ENCODE data around the gene ABHD17A.
A peak's percentile ranks its signal among the peaks of the same experiment; 100 is the strongest.
"Not testable (repeated sequence)": the region's sequence is repeated elsewhere in the genome, so short reads cannot be mapped to it uniquely, and the experiment has no call there.

The ABHD17A gene

GRCh38 chr19:1875646-1876495 lies 9.4 kb downstream of the ABHD17A start:
- peaks cover 18% of the 10 kb centered on the region for H3K4me1 Mint-ChIP-seq
- DNase-seq, result peak; percentile 86
- H3K4me3 Mint-ChIP-seq, result peak overlapping the region; percentile 96
- H3K9me3 Mint-ChIP-seq, result no peaks in the 10 kb centered on the region
- no peaks in the 10 kb centered on the region for H3K27me3 Mint-ChIP-seq (ENCODE audit: low read depth, poor library complexity)
- H3K27ac Mint-ChIP-seq, result peak overlapping the region; percentile 92
- no peak for TF ChIP-seq CTCF (IDR thresholded peaks at IDR 0.05)
- peaks cover 1% of the 10 kb centered on the region for H3K36me3 Mint-ChIP-seq (ENCODE audit: low read depth)

GRCh38 chr19:1875265-1875645 lies 10.0 kb downstream of the ABHD17A start:
- not testable (repeated sequence) for H3K27me3 Mint-ChIP-seq (ENCODE audit: low read depth, poor library complexity); DNase-seq; H3K9me3 Mint-ChIP-seq; H3K36me3 Mint-ChIP-seq (ENCODE audit: low read depth)
- H3K4me3 Mint-ChIP-seq, result peak overlapping the region; percentile 96
- peaks cover 18% of the 10 kb centered on the region for H3K4me1 Mint-ChIP-seq
- peak overlapping the region; percentile 92 for H3K27ac Mint-ChIP-seq

- TF ChIP-seq CTCF (IDR thresholded peaks at IDR 0.05), result no peak
- Mint-ChIP-seq H3K9me3 (no peaks in the 10 kb centered on the region), H3K27ac (no peak overlapping the region), H3K4me1 (peaks cover 18% of the 10 kb centered on the region), H3K36me3 (ENCODE audit: low read depth) (peaks cover 9% of the 10 kb centered on the region), H3K4me3 (peak overlapping the region; percentile 96), H3K27me3 (ENCODE audit: low read depth, poor library complexity) (no peaks in the 10 kb centered on the region)
- DNase-seq, result no peak
These were observed 10.6 kb downstream of the ABHD17A start for GRCh38 chr19:1874554-1875185.

GRCh38 chr19:1873524-1874473 lies 11.5 kb downstream of the ABHD17A start:
- H3K27ac Mint-ChIP-seq, result peak overlapping the region; percentile 32
- H3K36me3 Mint-ChIP-seq (ENCODE audit: low read depth), result peaks cover 9% of the 10 kb centered on the region
- peak overlapping the region; percentile 96 for H3K4me3 Mint-ChIP-seq
- peaks cover 18% of the 10 kb centered on the region for H3K4me1 Mint-ChIP-seq
- no peak for DNase-seq
- no peaks in the 10 kb centered on the region for H3K27me3 Mint-ChIP-seq (ENCODE audit: low read depth, poor library complexity)
- H3K9me3 Mint-ChIP-seq, result no peaks in the 10 kb centered on the region
- no peak for TF ChIP-seq CTCF (IDR thresholded peaks at IDR 0.05)

- no peaks in the 10 kb centered on the region for H3K9me3 Mint-ChIP-seq
- H3K27ac Mint-ChIP-seq, result no peak overlapping the region
- no peak for DNase-seq
- no peak overlapping the region for H3K4me3 Mint-ChIP-seq
- H3K27me3 Mint-ChIP-seq (ENCODE audit: low read depth, poor library complexity), result no peaks in the 10 kb centered on the region
- peaks cover 9% of the 10 kb centered on the region for H3K36me3 Mint-ChIP-seq (ENCODE audit: low read depth)
- no peak for TF ChIP-seq CTCF (IDR thresholded peaks at IDR 0.05)
- H3K4me1 Mint-ChIP-seq, result peaks cover 18% of the 10 kb centered on the region
These were observed 12.3 kb downstream of the ABHD17A start for GRCh38 chr19:1872807-1873523.
